GM21717 (cell line): ENCODE measurements around the gene RTL10.
A peak's percentile ranks its signal among the peaks of the same experiment; 100 is the strongest.

Experiments used
- ATAC-seq: cut with Tn5 transposase; IDR thresholded peaks from one replicate; pipeline ENCODE4 v1.9.1; 2021; ENCODE audit warnings: mild to moderate bottlenecking, moderate library complexity; ENCODE audit not compliant: unreplicated experiment

The RTL10 gene, protein sequence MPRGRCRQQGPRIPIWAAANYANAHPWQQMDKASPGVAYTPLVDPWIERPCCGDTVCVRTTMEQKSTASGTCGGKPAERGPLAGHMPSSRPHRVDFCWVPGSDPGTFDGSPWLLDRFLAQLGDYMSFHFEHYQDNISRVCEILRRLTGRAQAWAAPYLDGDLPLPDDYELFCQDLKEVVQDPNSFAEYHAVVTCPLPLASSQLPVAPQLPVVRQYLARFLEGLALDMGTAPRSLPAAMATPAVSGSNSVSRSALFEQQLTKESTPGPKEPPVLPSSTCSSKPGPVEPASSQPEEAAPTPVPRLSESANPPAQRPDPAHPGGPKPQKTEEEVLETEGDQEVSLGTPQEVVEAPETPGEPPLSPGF

DNA sequence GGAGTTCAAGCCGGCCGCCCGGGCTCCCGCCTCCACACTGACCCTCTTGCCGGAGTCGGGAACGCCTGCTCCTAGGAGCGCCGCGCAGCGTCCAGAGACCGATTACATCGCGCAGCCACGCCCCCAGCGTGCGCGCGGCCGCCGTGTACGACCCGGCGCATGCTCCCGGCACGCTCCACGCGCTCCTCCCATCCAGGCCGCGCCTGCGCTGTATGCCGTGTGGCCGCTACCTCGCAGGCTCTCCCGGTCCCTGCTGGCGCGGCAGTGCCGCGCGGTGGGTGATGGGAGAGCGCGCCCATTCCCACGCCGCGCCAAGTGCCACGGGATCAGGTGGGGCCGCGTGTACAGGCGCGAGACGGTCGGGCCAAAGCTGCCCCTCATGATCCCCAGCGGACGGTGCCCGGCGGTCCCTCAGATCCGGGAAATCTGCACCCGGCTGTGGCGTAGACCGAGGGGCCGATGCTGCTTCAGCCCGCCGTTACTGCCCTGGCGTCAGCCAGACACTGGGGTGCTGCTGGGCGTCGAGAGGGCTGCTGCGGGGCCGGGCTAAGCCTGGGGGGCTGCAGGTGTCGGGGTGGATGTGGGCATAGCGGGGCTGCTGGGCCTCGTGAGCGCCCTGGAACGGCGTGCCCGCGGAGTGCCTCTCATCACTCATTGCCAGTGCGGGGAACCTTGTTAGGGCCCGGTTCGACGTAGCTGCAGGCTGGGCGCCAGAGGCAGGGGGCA is at the start of gene RTL10, which contains the start of gene GNB1L:
TSS of gene RTL10 (minus strand) at position 97 of the 726 bp plus-strand sequence. CDS start 2,613 bp downstream, outside the sequence.
TSS of gene GNB1L (minus strand) at position 97 of the 726 bp plus-strand sequence. CDS start 33,519 bp downstream, outside the sequence.
- ATAC-seq: peak; percentile 67

DNA sequence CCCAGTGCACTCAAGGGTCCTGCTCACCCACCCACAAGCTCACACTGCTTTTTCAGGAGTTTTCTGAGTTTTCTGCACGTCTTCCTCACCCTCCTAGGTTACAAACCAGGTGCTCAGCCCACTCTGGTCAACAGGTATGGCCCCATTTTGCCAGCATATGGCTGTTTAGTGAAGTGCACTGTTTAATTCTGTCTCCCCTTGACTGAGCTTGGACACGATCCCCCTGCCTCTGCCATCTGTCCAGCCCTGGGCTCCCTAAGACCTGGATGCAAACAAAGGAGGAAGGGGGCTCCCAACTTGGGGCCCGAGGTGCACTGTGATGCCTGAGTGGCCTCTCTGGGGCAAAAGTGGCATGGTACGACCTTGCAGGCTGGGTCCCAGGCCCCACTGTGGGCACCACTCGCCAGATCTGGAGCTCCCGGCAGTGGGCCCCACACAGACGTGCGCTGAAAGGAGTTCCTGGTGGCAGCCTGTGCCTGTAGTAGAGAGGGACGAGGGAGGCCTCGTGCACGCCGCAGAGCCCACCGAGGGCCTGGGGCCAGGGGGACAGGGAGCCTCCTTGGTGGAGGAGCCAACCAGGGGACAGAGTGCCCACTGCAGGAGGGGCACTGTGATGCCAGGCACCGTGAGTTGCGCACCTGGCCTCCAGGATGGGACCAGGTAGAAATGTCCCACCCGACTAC is 49.6 kb upstream of the RTL10 start:
- no peak for ATAC-seq

DNA sequence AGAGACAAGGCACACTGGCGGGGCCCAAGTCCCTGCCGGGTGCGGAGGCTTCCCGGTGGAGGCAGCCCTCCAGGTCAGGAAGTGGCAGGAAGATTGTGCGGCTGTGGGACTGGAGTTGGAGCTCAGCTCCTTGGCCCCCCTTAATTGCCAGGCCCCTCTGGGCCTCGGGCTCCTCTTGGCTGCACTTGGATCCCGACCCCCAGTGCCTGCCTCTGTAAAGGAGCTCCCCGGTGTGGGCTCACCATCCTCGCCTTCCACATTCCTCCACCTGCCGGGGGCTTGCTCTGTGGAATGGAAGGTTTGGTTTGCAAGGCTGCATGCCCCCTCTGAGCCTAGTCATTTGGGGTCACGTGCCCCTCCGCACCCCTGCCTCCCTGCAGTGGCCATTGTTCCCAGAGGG is 48.8 kb upstream of the RTL10 start:
- no peak for ATAC-seq

DNA sequence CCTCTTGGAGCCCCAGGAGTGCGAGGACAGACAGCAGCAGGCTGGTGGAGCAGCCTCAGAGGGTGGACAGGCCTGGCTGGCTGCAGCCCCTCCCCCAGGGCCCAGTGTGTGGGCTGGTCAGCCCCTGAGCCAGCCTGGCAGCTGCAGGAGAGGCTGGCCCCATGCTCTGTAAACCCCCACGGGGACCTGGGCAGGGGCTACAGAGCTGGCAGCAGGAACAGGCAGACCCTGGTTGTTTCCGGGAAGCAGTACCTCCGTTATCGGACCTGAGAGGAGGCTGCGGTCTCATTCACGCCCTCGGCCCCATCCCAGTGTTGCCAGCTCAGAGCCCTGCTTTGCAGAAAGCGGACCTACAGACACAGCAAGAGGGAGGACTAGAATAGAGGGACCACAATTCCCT is 48.4 kb upstream of the RTL10 start:
- ATAC-seq: no peak

DNA sequence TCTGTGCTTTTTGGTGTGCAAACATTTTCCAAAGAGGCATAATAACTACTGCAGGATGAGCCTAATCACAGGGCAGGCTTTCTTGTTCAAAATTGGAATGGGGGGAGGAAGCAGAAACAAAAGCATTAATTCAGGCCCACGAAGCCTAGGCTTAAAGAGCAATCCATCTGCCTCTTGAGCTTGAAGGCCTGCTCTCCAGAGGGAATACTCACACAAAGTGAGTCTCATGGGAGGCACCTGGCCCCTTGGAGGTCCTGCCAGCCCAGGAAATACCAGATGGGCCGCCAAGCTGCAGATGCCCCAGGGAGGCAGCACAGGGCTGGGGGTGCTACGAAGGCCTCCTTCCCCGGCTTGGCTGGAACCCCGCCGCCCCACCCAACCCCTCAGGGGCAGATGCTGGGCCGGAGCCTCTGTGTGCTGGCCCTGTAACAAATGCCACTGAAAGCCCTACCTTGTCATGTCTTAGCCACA is 47.6 kb upstream of the RTL10 start:
- ATAC-seq: no peak

DNA sequence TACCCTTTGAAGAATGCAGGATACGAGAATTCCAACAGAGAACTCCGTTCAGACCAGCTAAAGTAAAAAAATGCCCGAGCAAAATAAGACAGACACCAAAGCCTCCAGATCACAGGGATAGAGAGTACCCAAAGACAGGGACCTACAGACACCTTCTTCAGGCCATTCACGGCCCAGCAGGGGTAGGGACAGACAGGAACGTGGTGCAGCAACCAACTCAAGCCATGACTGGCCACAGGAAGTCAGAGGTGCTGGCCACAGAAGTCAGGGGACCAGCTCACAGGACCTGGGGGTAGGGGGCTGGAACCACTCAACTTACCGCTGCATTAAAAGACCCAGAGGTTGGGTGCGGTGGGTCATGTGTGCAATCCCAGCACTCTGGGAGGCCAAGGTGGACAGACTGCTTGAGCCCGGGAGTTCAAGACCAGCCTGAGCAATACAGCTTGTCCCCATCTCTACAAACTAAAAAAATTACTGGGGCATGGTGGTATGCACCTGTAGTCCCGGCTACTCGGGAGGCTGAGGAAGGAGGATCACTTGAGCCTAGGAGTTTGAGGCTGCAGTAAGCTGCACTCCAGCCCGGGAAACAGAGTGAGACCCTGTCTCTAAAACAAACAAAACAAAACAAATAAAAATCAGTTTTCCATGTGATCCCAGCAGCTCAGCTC is 47.0 kb upstream of the RTL10 start:
- no peak for ATAC-seq

DNA sequence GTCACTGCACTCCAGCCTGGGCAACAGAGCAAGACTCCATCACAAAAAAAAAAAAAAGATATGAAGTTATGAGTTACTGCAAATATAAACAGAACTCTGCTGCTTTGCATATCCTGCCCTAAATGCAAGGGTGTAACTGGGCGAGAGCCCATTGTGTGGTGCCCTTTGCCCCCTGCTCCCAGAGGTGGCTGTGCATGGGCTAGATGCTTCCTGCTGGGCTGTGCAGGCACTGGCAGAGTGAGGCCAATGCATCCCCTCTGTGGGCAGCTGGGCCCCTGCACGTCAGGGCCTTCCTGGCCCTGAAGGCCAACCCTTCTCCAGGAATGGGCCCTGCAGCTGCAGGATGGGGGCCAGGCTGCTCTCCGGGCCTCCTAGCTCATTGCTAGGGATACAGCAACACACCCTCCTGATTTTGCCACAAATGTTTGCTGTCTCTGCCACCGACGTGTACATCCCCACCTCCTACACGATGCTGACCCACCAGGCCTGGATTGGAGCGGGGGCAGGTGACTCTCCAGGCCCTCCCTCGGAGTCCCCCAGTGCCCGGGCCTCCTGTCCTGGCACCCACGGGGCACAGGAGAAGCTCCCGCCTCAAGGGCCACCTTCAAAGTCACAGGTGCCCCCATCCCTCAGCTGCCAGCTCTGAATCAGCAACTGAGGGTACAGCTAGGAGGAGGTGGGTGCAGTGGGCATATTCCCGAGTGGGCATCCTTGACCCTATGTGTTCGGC is 46.2 kb upstream of the RTL10 start:
- ATAC-seq: no peak

DNA sequence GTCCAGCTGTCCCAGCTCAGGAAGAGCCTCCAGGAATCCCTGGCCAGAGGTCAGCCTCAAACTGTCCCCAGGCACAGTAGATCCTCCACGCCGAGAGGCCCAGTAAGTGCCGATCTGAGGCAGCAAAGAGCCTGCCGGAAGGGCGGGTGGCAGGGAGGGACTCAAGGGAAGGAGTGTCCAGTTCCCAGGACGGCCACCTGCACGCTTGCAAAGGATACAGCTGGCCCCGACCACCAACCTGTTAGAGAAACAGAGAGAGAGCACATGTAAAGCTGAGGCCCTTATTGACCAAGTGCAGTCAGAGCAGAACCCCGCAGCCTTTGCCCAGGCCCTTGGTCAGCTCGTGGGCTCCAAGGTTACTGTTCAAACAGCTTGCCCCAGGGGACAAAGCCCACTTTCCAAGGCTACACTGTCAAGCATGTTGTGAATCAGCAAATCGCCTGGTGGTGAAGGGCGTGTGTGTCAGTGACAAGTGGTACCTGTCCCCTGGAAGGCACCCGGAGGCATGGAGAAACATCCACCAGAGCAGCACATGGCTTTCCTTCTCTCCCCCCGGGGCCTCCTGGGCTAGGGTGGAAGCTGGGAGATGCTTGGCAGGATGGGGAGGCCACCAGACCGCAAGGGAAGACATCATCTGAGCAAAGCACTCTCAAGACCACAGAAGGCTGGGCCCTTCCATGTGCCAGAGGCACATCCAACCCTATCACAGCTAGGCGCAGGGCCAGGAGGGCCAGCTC is 44.3 kb upstream of the RTL10 start:
- no peak for ATAC-seq

DNA sequence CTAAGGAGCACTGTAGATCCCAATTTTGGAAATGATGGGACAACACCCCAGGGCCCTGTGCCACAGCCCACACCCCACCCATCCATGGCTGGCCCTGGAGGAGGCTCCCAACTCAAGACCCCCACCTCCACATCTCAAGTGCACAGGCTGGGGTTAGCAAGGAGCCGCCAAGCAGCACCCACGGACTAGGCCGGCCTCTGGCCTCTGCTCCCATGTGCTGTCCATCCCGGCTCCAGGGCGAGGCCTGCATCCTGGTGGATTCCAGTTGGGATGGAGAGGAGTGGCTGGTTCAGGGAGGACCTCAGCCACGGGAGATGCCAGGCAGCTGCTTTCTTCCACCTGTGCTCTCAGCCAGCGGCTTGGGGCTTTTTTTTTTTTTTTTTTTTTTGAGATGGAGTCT is 43.5 kb upstream of the RTL10 start:
- no peak for ATAC-seq

DNA sequence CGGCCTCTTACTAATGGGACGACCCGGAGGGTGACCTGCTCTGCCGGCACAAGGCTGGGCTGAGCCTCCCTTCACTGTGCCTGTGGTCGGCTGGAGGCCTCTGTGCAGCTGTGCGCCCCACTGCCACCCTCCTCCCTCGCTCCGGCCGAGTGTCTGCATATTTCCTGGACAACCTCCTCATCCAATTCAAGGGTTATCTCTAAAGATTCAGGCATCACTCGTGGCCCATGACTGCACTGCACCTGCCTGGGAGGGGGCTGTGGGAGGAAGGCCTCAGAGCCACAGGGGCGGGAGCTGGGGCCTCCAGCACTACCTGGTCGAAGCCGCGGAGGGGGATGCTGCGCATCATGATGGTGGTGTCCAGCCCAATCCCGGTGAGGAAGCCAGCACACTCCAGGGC is 43.1 kb upstream of the RTL10 start:
- ATAC-seq: no peak

DNA sequence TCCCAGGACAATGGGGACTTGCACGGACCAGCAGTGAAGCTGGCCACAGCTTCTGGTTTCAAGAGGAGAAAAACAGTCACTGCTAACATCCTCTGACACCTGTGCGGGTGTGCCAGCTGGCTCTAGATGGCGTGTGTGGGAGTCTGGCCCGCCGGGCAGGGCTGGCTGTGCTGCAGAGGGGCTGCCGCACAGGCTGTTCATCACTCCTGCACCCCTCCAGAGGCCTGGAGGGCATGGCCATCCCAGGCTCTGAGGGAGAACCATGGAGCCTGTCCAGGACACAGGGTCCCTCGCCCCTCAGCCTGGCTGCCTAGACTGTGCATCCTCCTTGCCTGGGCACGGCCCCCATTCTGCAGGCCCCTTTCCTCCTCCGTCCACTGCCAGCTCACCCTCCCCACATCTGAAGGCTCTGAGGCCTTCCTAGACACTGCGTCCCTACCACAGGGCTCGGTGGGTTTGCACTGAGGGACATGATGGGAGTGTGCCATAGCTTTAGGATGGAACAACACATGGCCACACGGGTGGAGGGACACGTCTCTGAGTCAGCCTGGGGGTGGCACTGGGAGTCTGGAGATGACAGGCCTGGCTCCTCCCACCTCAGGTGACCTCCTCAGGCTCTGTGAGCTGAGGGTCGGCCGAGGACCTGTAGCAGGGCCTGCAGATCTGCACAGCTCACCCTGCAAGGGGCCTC is 42.1 kb upstream of the RTL10 start:
- ATAC-seq: no peak

DNA sequence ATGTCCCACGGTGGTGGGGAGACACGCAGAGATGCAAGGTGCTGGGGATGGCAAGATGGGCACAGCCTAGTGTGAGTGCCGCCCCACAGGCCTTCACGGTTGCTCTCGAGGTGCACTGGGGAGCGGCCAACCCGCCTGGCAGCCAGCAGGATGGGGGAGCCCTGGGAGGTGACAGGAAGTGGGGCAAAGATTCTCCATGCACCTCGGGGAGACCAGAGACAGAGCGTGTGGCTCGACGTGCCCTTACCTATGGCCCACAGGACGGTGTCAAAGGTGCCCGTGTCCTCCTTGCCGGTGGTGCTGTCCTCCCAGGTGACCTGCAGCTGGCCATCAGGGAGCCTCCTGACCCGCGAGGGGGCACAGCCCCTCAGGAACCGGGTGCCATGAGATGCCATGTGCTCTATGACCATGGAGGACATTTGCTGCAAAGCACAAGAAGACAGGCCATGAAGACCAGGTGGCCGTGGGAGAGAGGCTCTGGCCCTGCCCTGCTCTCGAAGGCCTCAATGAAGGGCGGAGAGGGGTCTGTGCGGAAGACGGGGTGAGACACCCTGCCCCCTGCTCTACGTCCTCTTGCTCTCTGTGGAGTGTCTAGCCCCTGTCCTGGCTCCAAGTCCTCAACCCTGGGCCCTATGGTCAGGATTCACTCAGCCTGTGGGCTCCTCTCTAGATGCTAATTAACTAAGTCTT is 40.6 kb upstream of the RTL10 start:
- ATAC-seq: no peak

DNA sequence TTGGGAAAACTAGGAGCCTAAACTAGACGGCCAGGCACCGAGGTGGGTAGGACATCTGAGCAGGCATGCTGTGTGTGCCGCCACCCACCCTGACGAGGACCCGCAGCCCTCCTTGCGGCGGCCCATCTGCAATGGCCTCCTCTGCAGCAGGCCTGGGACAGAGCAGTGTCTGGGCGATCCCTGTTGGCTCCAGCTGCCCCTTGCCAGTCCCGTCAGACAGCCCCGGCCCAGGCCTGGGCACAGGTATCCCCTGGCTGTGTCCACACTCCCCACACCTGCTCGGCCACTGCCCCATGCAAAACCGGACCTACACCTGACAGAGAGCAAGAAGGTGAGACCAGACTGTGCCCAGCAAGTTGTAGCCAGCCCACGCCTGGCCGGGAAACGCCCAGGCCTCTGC is 38.7 kb upstream of the RTL10 start:
- no peak for ATAC-seq

DNA sequence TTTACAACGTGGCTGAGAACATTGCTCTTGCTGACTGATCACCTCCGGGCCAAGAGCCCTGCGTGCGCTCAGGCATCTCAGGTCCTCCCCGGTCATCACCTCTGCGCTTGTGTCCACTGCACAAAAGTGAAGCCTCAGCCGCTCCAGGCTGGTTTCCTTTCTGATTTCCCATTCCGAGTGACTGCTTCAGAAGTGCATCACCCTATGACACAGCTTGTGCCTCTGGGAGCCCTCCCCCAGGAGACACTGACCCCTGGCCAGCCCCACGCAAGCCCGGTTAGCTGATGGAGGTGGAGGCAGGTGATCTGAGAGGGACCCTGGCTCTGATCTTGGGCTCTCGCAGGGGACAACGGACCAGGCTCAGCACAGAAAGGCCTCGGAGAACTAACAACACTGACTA is 38.3 kb upstream of the RTL10 start:
- no peak for ATAC-seq

DNA sequence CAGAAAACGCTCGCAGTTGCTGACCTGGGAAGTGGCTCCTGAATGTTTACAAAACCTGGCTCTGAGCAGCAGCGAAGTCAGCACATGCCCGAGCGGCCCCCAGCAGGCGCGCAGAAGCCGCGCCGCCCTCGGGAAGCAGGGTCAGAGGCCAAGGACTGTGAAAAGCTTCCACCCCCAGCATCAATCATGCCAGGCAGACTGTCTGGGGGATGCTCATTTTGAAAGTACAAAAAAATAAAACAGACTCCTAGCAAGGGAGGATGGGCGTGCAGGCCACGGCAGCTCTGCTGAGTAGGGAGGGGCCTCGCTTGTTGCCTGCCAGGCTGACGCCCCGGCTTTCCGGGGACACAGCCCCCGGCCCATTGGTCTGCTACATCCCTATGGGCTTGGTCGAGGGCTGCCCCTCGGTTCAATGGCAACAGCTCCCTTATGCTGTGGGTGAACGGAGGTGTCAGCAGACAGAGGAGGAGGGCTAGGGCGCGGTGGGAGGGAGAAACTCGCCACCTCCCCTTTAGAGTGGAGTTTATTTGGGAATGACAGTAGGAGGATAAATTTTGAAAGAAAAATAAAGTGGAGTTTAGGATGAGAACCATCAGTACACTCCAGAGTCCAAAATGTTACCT is 37.7 kb upstream of the RTL10 start:
- ATAC-seq: no peak

DNA sequence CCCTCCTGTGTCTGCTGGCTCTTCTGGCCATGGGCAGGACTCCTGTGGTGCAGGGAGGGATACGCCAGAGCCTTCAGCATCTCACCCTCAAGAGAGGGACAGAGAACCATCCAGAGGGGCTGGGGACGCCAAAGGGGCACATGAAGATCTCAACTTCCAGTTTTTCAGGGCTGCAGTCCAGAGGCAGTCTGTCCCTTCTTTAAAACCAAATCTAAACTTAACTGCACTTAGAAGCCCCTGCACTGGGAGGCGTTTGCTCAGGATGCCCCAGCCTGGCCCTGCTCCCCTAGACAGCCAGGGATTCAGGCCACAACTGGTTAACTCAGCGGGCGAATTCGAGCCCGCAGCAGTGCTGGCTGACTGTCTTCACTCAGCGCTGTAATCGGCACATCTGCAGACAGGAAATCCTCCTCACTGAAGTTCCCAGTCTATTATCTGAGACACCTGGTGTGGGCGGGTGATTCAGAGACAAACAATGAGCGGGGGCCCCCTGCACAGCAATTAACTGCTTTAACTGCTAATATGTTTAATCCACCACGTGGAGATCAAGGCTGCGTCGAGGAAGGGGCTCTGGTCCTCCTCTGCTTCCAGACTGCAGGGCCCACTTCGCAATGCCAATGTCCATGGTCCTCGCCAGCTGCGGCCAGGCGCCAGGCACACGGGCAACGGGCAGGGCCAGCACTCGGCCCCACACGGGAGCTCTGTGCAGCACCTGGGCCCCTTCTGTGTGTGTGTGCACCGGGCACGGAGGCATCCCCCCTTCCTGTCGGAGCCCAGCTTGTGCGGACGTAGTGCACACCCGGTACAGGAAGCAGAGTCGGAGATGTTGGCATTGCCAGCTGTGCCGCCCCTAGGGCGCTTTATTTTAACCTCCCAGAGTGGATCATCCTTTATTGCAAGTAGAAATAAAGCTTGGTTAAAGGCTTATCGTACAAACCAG is 36.9 kb upstream of the RTL10 start:
- ATAC-seq: no peak
